ENCODE data around the gene MUSTN1. TPM values are rescaled to one million over a fixed set of nuclear protein-coding genes. Genes with fewer than 3 reads are reported as not detected.

MUSTN1 gene
- total and polyA plus RNA-seq, 3 donors from 2014 or later, result 3.5 to 21.7 (median 3.6) TPM

DNA sequence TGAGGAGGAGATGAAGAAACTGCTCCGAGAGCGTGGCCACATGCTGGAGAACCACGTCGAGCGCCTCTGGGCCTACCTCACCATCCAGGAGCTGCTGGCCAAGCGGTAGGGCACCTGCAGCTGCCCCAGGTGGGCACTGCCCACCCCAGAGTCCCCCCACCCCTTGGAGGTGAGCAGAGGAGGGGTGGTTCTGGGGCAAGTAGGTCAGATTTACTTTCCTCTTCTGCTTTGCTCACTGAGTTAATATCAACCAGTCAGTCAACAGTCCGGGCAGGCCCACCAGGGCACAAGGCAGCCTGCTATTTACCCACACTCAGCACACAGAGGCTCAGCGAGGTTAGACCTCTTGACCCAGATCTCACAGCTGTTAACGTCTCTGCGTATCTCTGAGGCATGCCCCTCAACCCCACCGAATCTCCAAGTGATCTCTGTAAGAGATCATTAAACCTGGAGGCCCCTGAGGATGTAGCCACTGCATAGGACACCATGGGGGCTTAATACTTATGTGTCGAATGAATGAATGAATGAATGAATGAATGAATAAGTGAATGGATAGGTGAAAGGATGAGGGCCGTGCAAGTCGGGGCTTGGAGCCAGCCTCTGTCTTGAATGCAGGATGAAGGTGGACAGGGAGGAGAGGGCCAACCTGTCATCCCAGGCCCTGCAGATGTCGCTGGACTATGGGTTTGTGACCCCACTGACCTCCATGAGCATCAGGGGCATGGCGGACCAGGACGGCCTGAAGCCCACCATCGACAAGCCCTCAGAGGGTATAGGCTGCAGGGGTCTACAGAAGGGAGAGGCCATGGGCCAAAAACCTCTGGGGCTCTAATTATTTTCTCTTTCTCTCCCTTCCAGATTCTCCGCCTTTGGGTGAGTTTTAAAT lies 48.2 kb downstream of the MUSTN1 start:
- Histone ChIP-seq H3K27me3 (no peaks in the 10 kb centered on the region), H3K4me1 (no peaks in the 10 kb centered on the region), H3K9me3 (no peaks in the 10 kb centered on the region), H3K4me3 (no peak overlapping the region), H3K27ac (no peak overlapping the region), H3K36me3 (ENCODE audit: low read depth, missing control alignments) (no peaks in the 10 kb centered on the region)
- WGBS, 2 donors, result 87 to 89% methylated on average over 14 to 19 of the region's 19 CpGs
- intact Hi-C loops (cut with DNase I; ENCODE audit: low total_unique reads), result no loop called here
- no peak for DNase-seq
- TF ChIP-seq POLR2A (IDR thresholded peaks at IDR 0.05), result no peak
- TF ChIP-seq, protein P1, sequence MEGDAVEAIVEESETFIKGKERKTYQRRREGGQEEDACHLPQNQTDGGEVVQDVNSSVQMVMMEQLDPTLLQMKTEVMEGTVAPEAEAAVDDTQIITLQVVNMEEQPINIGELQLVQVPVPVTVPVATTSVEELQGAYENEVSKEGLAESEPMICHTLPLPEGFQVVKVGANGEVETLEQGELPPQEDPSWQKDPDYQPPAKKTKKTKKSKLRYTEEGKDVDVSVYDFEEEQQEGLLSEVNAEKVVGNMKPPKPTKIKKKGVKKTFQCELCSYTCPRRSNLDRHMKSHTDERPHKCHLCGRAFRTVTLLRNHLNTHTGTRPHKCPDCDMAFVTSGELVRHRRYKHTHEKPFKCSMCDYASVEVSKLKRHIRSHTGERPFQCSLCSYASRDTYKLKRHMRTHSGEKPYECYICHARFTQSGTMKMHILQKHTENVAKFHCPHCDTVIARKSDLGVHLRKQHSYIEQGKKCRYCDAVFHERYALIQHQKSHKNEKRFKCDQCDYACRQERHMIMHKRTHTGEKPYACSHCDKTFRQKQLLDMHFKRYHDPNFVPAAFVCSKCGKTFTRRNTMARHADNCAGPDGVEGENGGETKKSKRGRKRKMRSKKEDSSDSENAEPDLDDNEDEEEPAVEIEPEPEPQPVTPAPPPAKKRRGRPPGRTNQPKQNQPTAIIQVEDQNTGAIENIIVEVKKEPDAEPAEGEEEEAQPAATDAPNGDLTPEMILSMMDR (IDR thresholded peaks at IDR 0.05), result no peak

DNA sequence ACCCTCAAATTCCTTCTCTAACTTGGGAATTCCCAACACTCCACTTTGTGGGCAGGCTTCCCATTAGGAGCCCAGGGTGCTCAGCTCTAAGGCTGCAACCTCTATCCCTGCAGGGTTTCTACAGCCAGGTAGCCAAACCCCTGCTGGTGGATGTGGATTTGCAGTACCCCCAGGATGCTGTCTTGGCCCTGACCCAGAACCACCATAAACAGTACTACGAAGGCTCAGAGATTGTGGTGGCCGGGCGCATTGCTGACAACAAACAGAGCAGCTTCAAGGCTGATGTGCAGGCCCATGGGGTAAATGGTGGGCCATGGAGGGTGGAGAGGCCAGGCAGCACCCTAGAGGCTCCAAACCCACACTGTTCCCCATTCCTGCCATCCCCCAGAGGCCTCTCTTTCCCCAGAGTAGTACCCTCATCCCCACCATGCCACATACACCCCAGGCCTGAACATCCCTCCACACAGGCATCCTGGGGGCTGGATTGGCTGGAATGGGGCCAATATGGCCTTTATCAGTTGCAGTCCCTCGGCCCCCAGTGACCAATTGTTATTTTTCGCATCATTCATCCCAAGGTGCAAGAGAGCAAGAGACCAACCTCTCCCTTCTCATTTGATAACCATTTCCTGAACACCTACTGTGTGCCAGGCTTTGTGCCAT lies 49.8 kb downstream of the MUSTN1 start:
- Histone ChIP-seq H3K9me3 (no peaks in the 10 kb centered on the region), H3K4me1 (no peaks in the 10 kb centered on the region), H3K4me3 (no peak overlapping the region), H3K27me3 (no peaks in the 10 kb centered on the region), H3K27ac (no peak overlapping the region), H3K36me3 (ENCODE audit: low read depth, missing control alignments) (no peaks in the 10 kb centered on the region)
- WGBS, 2 donors, result 90 to 91% methylated on average over 5 of the region's 5 CpGs
- intact Hi-C loops (cut with DNase I; ENCODE audit: low total_unique reads), result no loop called here
- no peak for TF ChIP-seq POLR2A (IDR thresholded peaks at IDR 0.05)
- TF ChIP-seq, protein P1 (IDR thresholded peaks at IDR 0.05), result no peak
- no peak for DNase-seq

- intact Hi-C loops (cut with DNase I; ENCODE audit: low total_unique reads), result no loop called here
- Histone ChIP-seq H3K36me3 (ENCODE audit: low read depth, missing control alignments) (no peaks in the 10 kb centered on the region), H3K9me3 (no peaks in the 10 kb centered on the region), H3K27me3 (no peaks in the 10 kb centered on the region), H3K4me1 (no peaks in the 10 kb centered on the region), H3K27ac (no peak overlapping the region), H3K4me3 (no peak overlapping the region)
- TF ChIP-seq, protein P1 (IDR thresholded peaks at IDR 0.05), result no peak
- no peak for TF ChIP-seq POLR2A (IDR thresholded peaks at IDR 0.05)
- 82 to 86% methylated on average over 5 to 18 of the region's 18 CpGs for WGBS, 2 donors
- DNase-seq, result no peak
Measured at GRCh38 chr3:52784021-52784621, 50.7 kb downstream of the MUSTN1 start.

DNA sequence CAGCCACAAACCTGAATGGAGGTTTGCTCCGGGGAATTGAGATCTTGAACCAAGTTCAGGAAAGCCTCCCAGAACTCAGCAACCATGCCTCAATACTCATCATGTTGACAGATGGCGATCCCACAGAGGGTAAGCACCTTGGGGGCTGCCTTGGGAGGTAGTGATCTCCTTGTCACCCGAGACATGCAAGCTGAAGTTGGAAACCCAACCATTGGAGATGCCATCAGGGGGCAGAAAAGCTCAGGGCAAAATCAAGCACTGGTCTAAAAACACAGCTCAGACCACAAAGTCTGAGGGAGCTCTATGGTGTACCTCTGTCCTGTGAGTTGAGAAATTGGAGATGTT lies 51.6 kb downstream of the MUSTN1 start:
- TF ChIP-seq, protein P1 (IDR thresholded peaks at IDR 0.05), result no peak
- no peak for TF ChIP-seq POLR2A (IDR thresholded peaks at IDR 0.05)
- H3K4me3 ChIP-seq, result no peak overlapping the region
- DNase-seq, result no peak
- no peaks in the 10 kb centered on the region for H3K27me3 ChIP-seq
- WGBS, 2 donors, result 77 to 82% methylated on average over 3 of the region's 3 CpGs
- intact Hi-C loops (cut with DNase I; ENCODE audit: low total_unique reads), result no loop called here
- no peak overlapping the region for H3K27ac ChIP-seq
- H3K36me3 ChIP-seq (ENCODE audit: low read depth, missing control alignments), result no peaks in the 10 kb centered on the region
- no peaks in the 10 kb centered on the region for H3K4me1 ChIP-seq
- no peaks in the 10 kb centered on the region for H3K9me3 ChIP-seq

Small RNAs within 50 kb of the gene (microRNA-seq; reads per million reads assigned to microRNA genes)
- 0 reads per million in 2 donors for gene MIR8064 (ENCODE audit: borderline number of aligned reads in 2 of 2, borderline replicate concordance in 1 of 2)

Small RNAs within 50 kb of the gene (small RNA-seq; reads per million reads assigned to genes)
- gene MIR8064 (0 reads per million in 2 donors), gene MUSTN1 (0 reads per million in 2 donors)

Other genes starting within 250 kb of the MUSTN1 start
- 100 to 1,000 TPM in 1 of 2 donors, 10 to 100 TPM in 1; 99.8 to 109 TPM for gene PBRM1, start 149.1 kb downstream of the MUSTN1 start, total RNA-seq
- gene PBRM1, start 149.1 kb downstream of the MUSTN1 start, polyA plus RNA-seq (ENCODE audit: insufficient read depth, low read depth, low replicate concordance), result 28.9 TPM
- gene GNL3, start 149.0 kb downstream of the MUSTN1 start, total RNA-seq, result 10 to 100 TPM; 50.6 to 57.7 TPM
- 36.3 TPM for gene GNL3, start 149.0 kb downstream of the MUSTN1 start, polyA plus RNA-seq (ENCODE audit: insufficient read depth, low read depth, low replicate concordance)
- 100 to 1,000 TPM; 107 to 117 TPM for gene GLT8D1, start 129.2 kb downstream of the MUSTN1 start, total RNA-seq
- gene GLT8D1, start 129.2 kb downstream of the MUSTN1 start, polyA plus RNA-seq (ENCODE audit: insufficient read depth, low read depth, low replicate concordance), result 165 TPM
- 100 to 1,000 TPM; 166 to 179 TPM for gene SPCS1, start 128.9 kb downstream of the MUSTN1 start, total RNA-seq
- 340 TPM for gene SPCS1, start 128.9 kb downstream of the MUSTN1 start, polyA plus RNA-seq (ENCODE audit: insufficient read depth, low read depth, low replicate concordance)
- 10 to 100 TPM; 66.6 to 70.2 TPM for gene NEK4, start 64.1 kb downstream of the MUSTN1 start, total RNA-seq
- gene NEK4, start 64.1 kb downstream of the MUSTN1 start, polyA plus RNA-seq (ENCODE audit: insufficient read depth, low read depth, low replicate concordance), result 114 TPM
- gene ITIH1, start 57.4 kb downstream of the MUSTN1 start, total RNA-seq, result 1 to 10 TPM; 1.8 to 3.5 TPM
- 2.9 TPM for gene ITIH1, start 57.4 kb downstream of the MUSTN1 start, polyA plus RNA-seq (ENCODE audit: insufficient read depth, low read depth, low replicate concordance)
- 1 to 10 TPM; 5.4 to 6.3 TPM for gene ITIH3, start 40.2 kb downstream of the MUSTN1 start, total RNA-seq
- gene ITIH3, start 40.2 kb downstream of the MUSTN1 start, polyA plus RNA-seq (ENCODE audit: insufficient read depth, low read depth, low replicate concordance), result 9.9 TPM
- gene ITIH4, start 4.3 kb downstream of the MUSTN1 start, total RNA-seq, result 10 to 100 TPM; 16.8 to 19.9 TPM
- gene ITIH4, start 4.3 kb downstream of the MUSTN1 start, polyA plus RNA-seq (ENCODE audit: insufficient read depth, low read depth, low replicate concordance), result 30.2 TPM
- 10 to 100 TPM; 33.2 to 42.9 TPM for gene STIMATE, start 62.5 kb upstream of the MUSTN1 start, total RNA-seq
- 16.7 TPM for gene STIMATE, start 62.5 kb upstream of the MUSTN1 start, polyA plus RNA-seq (ENCODE audit: insufficient read depth, low read depth, low replicate concordance)
- 100 to 1,000 TPM in 1 of 2 donors, 10 to 100 TPM in 1; 82.4 to 143 TPM for gene SFMBT1, start 211.1 kb upstream of the MUSTN1 start, total RNA-seq
- gene SFMBT1, start 211.1 kb upstream of the MUSTN1 start, polyA plus RNA-seq (ENCODE audit: insufficient read depth, low read depth, low replicate concordance), result 158 TPM

Measured in testis (tissue), 3 donors.